Naive thymus-derived CD4-positive, alpha-beta T cell (primary cell): Measurements from ENCODE around the gene ENTR1. TPM values are rescaled to one million over a fixed set of nuclear protein-coding genes. Genes with fewer than 3 reads are reported as not detected.

Experiments
- ATAC-seq: fragments of 150-1000 bp; cut with Tn5 transposase; 2 replicates; pipeline ENCODE4 v1.10.0; 2021; ENCODE audit warnings: mild to moderate bottlenecking, moderate library complexity
- CTCF ChIA-PET: fragments of 350-600 bp; sonication (Branson Sonifier 250); formaldehyde crosslinking; loops from one replicate; lab custom pipeline; 2021; ENCODE audit warnings: antibody characterized with exemption; lab: Charles Lee
- POLR2A ChIA-PET: fragments of 350-600 bp; sonication (Branson Sonifier 250); formaldehyde crosslinking; loops from one replicate; lab custom pipeline; 2021; ENCODE audit warnings: antibody characterized with exemption, inconsistent platforms; lab: Charles Lee
- DNase-seq, 9 donors: peaks; one replicate each; pipeline versions ENCODE4 v3.0.0 to v3.0.0-alpha.2; 2020 to 2022; ENCODE audit warnings: mixed read lengths in 1 of 9
- H3K27ac ChIP-seq: one replicate; pipeline ENCODE4 v1.7.0; 2013; ENCODE audit warnings: mild to moderate bottlenecking, low read depth, low read length, moderate library complexity
- H3K27me3 ChIP-seq, 2 donors: one replicate each; pipeline ENCODE4 v1.7.0; 2013; ENCODE audit warnings: low read length in 2 of 2, mild to moderate bottlenecking in 2 of 2, moderate library complexity in 2 of 2; ENCODE audit not compliant: control insufficient read depth in 2 of 2, insufficient read depth in 2 of 2
- H3K36me3 ChIP-seq, 3 experiments: 1 replicate in 2 of 3; 2 replicates in 1 of 3; pipeline ENCODE4 v1.7.0; 2013; ENCODE audit warnings: low read length in 3 of 3, mild to moderate bottlenecking in 3 of 3, moderate library complexity in 1 of 3; ENCODE audit not compliant: insufficient read depth in 3 of 3, control insufficient read depth in 2 of 3
- H3K4me1 ChIP-seq, 2 donors: one replicate each; pipeline ENCODE4 v1.7.0; 2013; ENCODE audit warnings: low read length in 2 of 2, mild to moderate bottlenecking in 2 of 2, moderate library complexity in 1 of 2; ENCODE audit not compliant: control insufficient read depth in 2 of 2, insufficient read depth in 2 of 2
- H3K4me3 ChIP-seq: 2 replicates; pipeline ENCODE4 v1.7.0; 2013; ENCODE audit warnings: mild to moderate bottlenecking, low read length
- H3K9me3 ChIP-seq, 3 experiments: 1 replicate in 2 of 3; 2 replicates in 1 of 3; pipeline ENCODE4 v1.7.0; 2013; ENCODE audit warnings: low read length in 3 of 3; ENCODE audit not compliant: control insufficient read depth in 2 of 3
- H3K27ac Mint-ChIP-seq, 9 donors: one replicate each; pipeline ENCODE4 v1.8.0; 2020 to 2022; ENCODE audit warnings: mixed read lengths in 9 of 9, mild to moderate bottlenecking in 8 of 9, moderate library complexity in 5 of 9, inconsistent platforms in 2 of 9
- H3K27me3 Mint-ChIP-seq, 5 donors: one replicate each; pipeline ENCODE4 v1.8.0; 2021 to 2022; ENCODE audit warnings: mixed read lengths in 5 of 5, mild to moderate bottlenecking in 1 of 5
- H3K36me3 Mint-ChIP-seq, 5 donors: one replicate each; pipeline ENCODE4 v1.8.0; 2020 to 2022; ENCODE audit warnings: mixed read lengths in 5 of 5, mild to moderate bottlenecking in 3 of 5, inconsistent platforms in 1 of 5
- H3K4me1 Mint-ChIP-seq, 7 donors: one replicate each; pipeline ENCODE4 v1.8.0; 2020 to 2022; ENCODE audit warnings: mixed read lengths in 7 of 7, mild to moderate bottlenecking in 3 of 7, inconsistent platforms in 1 of 7
- H3K4me3 Mint-ChIP-seq, 10 donors: one replicate each; pipeline ENCODE4 v1.8.0; 2020 to 2022; ENCODE audit warnings: mild to moderate bottlenecking in 10 of 10, mixed read lengths in 10 of 10, moderate library complexity in 6 of 10, inconsistent platforms in 2 of 10
- H3K9me3 Mint-ChIP-seq, 11 donors: one replicate each; pipeline ENCODE4 v1.8.0; 2020 to 2022; ENCODE audit warnings: mixed read lengths in 11 of 11, mild to moderate bottlenecking in 4 of 11, inconsistent platforms in 1 of 11, moderate library complexity in 1 of 11
- intact Hi-C, 2 donors: fragments of 100-400 bp; cut with micrococcal nuclease; formaldehyde crosslinking; loops; one replicate each; pipeline ENCODE4 v1.15.1; 2023
- polyA plus RNA-seq, 2 donors: library from polyadenylated mRNA; unstranded; fragments of 300-500 nt; fragmentation: Illumina TruSeq; gene quantifications; one replicate each; pipeline ENCODE4 v1.2.3, GENCODE V29; 2021
- total RNA-seq, 6 experiments: library from RNA in 5 of 6; stranded (reverse) in 5 of 6; gene quantifications; 1 replicate in 5 of 6; 2 replicates in 1 of 6; pipeline ENCODE4 v1.2.3 and lab custom pipeline; 2021 to 2026

The ENTR1 gene
- total and polyA plus RNA-seq, 7 experiments from 2014 or later: 9.2 to 89.0 (median 65.9) TPM

DNA sequence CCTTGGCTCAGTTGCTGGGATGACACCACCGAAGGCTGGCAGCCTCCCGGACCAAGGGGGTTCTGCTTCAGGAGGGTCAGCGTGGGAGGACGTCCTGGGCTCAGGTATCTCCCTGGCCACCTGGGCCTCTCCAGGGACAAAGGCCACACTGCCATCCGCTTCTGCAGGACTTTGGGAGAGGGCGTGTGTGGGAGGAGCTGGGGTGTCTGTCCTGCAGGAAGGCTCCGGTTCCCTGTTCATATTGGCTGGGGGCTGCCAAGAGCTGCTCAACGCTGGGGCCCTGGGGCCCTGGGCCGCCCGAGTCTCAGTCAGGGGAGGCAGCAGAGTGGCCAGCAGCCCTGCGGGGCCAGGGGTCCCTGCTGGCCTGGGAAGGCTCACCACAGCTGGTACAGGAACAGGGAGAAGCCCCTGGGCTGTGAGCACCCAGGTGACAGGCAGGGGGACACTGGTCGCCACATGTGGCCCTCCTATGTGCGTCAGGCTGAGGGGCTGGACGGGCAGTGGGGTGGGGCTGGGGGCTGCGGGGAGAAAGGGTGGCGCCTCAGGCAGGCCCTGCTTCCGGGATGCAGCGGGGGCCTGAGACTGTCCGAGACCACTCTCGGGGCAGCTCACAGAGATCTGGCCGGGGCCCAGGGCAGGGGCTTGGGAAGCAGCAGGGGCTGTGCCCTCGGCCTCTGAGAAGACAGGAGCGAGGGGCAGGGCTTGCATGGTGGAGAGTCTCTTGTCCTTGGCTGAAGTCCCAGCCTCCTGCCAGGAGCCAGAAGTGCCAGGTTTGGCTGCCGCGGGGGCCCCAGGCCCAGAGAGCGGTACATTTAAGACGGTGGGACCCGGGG is 32.0 kb downstream of the ENTR1 start:
- ATAC-seq (no peak), DNase-seq (no peak)
- peaks cover 0 to 57% (median 0%) of the 10 kb centered on the region in 3 experiments for H3K36me3 ChIP-seq
- no peaks in the 10 kb centered on the region for H3K27me3 ChIP-seq
- no peaks in the 10 kb centered on the region for H3K4me1 ChIP-seq
- Mint-ChIP-seq H3K36me3 (no peaks in the 10 kb centered on the region), H3K4me1 (peaks cover 0 to 2% (median 0%) of the 10 kb centered on the region in 7 donors), H3K27me3 (no peaks in the 10 kb centered on the region), H3K9me3 (no peaks in the 10 kb centered on the region), H3K27ac (no peak overlapping the region), H3K4me3 (no peak overlapping the region)
- intact Hi-C loops: no loop called here
- CTCF ChIA-PET: no interaction called here
- H3K9me3 ChIP-seq: no peaks in the 10 kb centered on the region
- POLR2A ChIA-PET: no interaction called here
- no peak overlapping the region for H3K4me3 ChIP-seq
- no peak overlapping the region for H3K27ac ChIP-seq

DNA sequence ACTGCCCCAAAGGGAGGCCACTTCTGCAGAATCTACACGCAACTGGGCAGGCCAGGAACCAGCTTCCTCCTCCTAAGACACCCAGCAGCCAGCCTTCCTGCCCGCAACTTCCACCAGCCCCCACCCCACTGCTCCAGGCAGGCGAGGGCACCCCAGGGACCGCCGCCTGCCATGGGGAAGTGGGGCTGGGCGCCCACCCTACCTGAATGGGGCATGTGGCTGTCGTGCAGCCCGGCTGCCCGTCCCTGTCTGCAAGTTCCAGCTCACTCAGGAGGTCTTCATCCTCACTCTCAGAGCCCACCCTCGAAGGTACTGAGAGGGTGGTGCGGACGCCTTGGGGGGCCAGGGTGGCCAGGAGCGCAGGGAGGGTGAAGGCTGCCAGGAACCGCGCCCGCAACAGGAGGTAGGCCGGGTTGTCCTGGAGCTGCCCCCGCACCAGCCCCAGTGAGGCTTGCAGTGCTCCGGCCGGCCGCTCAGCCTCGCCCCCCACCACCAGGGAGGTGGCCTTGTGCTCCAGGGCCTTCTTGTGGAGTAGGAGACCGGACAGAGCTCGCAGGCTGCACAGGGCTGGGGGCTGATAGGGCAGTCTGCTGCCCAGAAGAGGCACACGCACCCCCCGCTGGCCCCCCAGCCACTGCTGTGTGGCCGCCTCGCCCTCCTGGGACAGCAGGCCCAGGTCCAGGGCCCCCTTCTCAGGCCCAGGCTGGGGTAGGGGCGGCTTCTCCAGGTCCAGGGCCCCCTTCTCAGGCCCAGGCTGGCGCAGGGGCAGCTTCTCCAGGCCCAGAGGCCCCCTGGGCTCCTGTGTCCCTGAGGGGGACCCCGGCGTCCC is 32.9 kb downstream of the ENTR1 start:
- no peak for DNase-seq
- peaks cover 0 to 2% (median 0%) of the 10 kb centered on the region in 7 donors for H3K4me1 Mint-ChIP-seq
- Histone ChIP-seq H3K9me3 (no peaks in the 10 kb centered on the region), H3K27me3 (no peaks in the 10 kb centered on the region), H3K36me3 (peaks cover 0 to 48% (median 0%) of the 10 kb centered on the region in 3 experiments), H3K4me1 (no peaks in the 10 kb centered on the region), H3K27ac (no peak overlapping the region), H3K4me3 (no peak overlapping the region)
- H3K9me3 Mint-ChIP-seq: no peaks in the 10 kb centered on the region
- H3K4me3 Mint-ChIP-seq: no peak overlapping the region
- POLR2A ChIA-PET: no interaction called here
- H3K27ac Mint-ChIP-seq: no peak overlapping the region
- CTCF ChIA-PET: no interaction called here
- intact Hi-C loops: no loop called here
- no peaks in the 10 kb centered on the region for H3K27me3 Mint-ChIP-seq
- ATAC-seq: no peak
- no peaks in the 10 kb centered on the region for H3K36me3 Mint-ChIP-seq

DNA sequence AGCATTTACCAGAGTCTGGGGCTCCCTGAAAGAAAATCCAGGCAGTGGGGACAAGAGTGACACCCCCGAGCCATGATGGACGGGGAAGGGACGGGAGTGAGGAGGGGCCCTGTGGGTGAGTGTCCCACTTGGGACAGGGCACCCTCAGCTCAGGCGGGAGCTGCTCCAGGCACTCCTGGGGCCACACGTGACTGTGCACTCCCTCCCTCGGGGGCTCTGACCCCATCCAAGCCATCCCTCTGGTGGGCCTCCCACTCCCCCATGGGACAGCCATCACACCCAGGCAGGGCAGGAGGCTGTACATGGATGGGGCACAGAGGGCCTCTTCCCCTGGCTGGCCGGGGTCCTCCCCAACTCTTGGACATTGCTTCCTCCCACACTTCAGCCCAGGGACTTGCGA is 34.0 kb downstream of the ENTR1 start:
- intact Hi-C loops: no loop called here
- Mint-ChIP-seq H3K4me1 (peaks cover 0 to 2% (median 0%) of the 10 kb centered on the region in 7 donors), H3K4me3 (no peak overlapping the region), H3K9me3 (no peaks in the 10 kb centered on the region), H3K36me3 (no peaks in the 10 kb centered on the region), H3K27me3 (no peaks in the 10 kb centered on the region), H3K27ac (no peak overlapping the region)
- Histone ChIP-seq H3K36me3 (peaks cover 0 to 37% (median 0%) of the 10 kb centered on the region in 3 experiments), H3K27me3 (no peaks in the 10 kb centered on the region), H3K9me3 (no peaks in the 10 kb centered on the region), H3K4me1 (no peaks in the 10 kb centered on the region), H3K4me3 (no peak overlapping the region), H3K27ac (no peak overlapping the region)
- ChIA-PET CTCF (no interaction called here), POLR2A (no interaction called here)
- ATAC-seq: no peak
- DNase-seq: no peak

DNA sequence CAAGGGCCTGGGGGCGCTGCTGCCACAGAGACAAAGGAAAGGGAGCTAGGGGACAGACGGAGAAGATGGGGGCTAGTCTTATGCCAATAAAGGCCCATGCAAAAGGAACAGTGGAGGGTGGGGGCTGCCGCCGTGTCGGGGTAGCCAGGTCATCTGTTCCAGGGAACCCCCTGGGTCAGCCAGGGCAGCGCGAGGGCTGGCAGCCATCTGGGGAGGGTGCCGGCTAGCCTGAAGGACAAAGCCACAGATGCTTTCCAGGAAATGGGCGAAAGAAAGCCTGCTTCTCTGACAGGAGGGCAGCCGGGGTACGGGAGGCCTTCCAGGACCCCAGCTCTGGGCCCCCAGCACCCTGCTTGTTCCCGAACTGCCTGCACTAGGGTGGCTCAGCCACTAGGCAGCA is 35.3 kb downstream of the ENTR1 start:
- H3K4me1 Mint-ChIP-seq: peaks cover 0 to 2% (median 0%) of the 10 kb centered on the region in 7 donors
- Histone ChIP-seq H3K36me3 (peaks cover 0 to 24% (median 0%) of the 10 kb centered on the region in 3 experiments), H3K27me3 (no peaks in the 10 kb centered on the region), H3K27ac (no peak overlapping the region), H3K4me1 (no peaks in the 10 kb centered on the region), H3K9me3 (no peaks in the 10 kb centered on the region), H3K4me3 (no peak overlapping the region)
- no peaks in the 10 kb centered on the region for H3K9me3 Mint-ChIP-seq
- no peaks in the 10 kb centered on the region for H3K27me3 Mint-ChIP-seq
- DNase-seq: no peak
- intact Hi-C loops: no loop called here
- ATAC-seq: no peak
- no peak overlapping the region for H3K27ac Mint-ChIP-seq
- H3K36me3 Mint-ChIP-seq: no peaks in the 10 kb centered on the region
- H3K4me3 Mint-ChIP-seq: no peak overlapping the region
- ChIA-PET POLR2A (interaction anchor here (1.4 kb wide), 1 partner anchor 12 kb away, joined by 5 read pairs; the partner anchor contains the start of gene DNLZ), CTCF (no interaction called here)

DNA sequence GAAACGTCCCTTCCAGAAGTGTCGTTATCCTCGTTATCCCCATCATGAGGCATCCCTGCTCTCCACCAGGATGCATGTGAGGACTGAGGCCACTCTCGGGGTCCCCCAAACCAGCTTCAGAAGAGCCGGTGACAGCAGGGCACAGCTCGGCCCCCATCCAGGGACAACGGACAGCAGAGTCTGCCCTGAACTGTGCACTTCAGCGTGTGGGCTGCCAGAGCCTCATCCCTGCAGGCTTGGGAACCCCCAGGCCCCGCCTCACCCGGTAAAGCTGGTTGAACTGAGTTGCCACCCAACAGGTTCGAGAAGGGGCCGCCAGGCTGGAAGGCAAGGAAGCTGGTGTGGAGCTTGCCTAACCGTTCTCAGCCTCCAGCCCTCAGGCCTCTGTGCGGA is 36.2 kb downstream of the ENTR1 start:
- Histone ChIP-seq H3K9me3 (no peaks in the 10 kb centered on the region), H3K4me3 (no peak overlapping the region), H3K4me1 (no peaks in the 10 kb centered on the region), H3K27me3 (no peaks in the 10 kb centered on the region), H3K27ac (no peak overlapping the region), H3K36me3 (peaks cover 0 to 15% (median 0%) of the 10 kb centered on the region in 3 experiments)
- DNase-seq (no peak), ATAC-seq (no peak)
- Mint-ChIP-seq H3K36me3 (no peaks in the 10 kb centered on the region), H3K27me3 (no peaks in the 10 kb centered on the region), H3K27ac (no peak overlapping the region), H3K4me3 (no peak overlapping the region), H3K9me3 (no peaks in the 10 kb centered on the region), H3K4me1 (peaks cover 0 to 2% (median 0%) of the 10 kb centered on the region in 7 donors)
- ChIA-PET POLR2A (interaction anchor here (1.4 kb wide), 1 partner anchor 11 kb away, joined by 5 read pairs; the partner anchor contains the start of gene DNLZ), CTCF (no interaction called here)
- intact Hi-C loops: no loop called here

DNA sequence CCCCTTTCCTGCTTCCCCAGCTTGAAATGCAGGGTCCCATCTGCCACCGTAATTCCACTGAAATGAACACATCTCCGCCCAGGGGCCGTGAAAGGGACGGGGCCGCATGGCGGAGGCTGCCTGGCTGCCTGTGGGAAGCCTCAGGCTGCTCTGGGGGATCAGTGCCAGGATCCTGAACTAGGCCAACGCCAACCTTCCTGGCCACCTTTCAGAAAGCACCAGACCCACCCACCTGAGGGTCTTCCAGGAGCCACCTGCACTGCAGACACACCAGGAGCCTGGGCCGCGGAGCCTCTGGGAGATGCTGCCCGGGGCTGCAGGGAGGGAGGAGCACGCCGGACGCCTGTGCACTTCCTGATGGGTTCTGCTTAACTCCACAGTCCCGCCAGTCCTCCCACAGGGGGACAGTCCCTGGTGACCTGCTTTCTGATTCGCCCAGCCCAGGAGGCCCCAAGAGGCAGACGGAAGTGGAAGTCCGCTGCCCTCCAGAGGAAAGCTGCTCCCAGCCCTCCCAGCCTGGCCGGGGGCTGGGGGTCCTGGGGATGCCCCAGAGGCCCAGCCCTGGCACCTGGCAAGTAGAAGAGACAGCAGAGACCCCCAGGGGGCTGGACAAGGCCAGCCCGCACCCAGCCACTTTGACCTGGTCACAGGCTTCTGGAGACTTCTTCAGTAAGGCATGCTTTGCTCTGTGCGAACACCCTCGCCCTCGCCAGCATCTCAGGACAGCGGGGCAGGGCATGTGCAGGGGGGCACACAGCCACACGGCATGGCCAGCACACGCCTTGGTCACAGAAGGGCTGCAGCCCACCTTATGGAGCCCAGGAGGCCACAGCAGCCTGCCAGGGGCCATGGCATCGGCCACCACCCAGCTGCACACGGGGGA is 36.9 kb downstream of the ENTR1 start, which contains the start of gene CARD9:
CARD9 (minus strand) TSS at position 370 of the 883 bp plus-strand sequence. CDS start 1,591 bp downstream, outside the sequence.
- no peak within 1 kb of the TSS for H3K4me3 Mint-ChIP-seq
- Histone ChIP-seq H3K36me3 (peaks cover 0 to 8% (median 0%) of the 10 kb centered on the region in 3 experiments), H3K27ac (no peak within 1 kb of the TSS), H3K27me3 (no peaks in the 10 kb centered on the region), H3K9me3 (no peaks in the 10 kb centered on the region), H3K4me1 (no peaks in the 10 kb centered on the region), H3K4me3 (no peak within 1 kb of the TSS)
- ChIA-PET CTCF (no interaction called here), POLR2A (interaction anchor here (1.4 kb wide), 1 partner anchor 10 kb away, joined by 5 read pairs; the partner anchor contains the start of gene DNLZ)
- ATAC-seq: peak; percentile 79
- DNase-seq: no peak
- peaks cover 0 to 2% (median 0%) of the 10 kb centered on the region in 7 donors for H3K4me1 Mint-ChIP-seq
- no peaks in the 10 kb centered on the region for H3K27me3 Mint-ChIP-seq
- H3K27ac Mint-ChIP-seq: no peak within 1 kb of the TSS
- intact Hi-C loops: no loop called here
- no peaks in the 10 kb centered on the region for H3K9me3 Mint-ChIP-seq
- H3K36me3 Mint-ChIP-seq: no peaks in the 10 kb centered on the region
